Activated B cell treated with CpG ODN at 0.5 μM for 24 hours (primary cell): ENCODE measurements around the gene FLCN. TPM values are rescaled to one million over a fixed set of nuclear protein-coding genes. Genes with fewer than 3 reads are reported as not detected.

Experiments
- ATAC-seq: fragments of 200-7000 bp; cut with Tn5 transposase; one replicate; pipeline ENCODE4 v1.10.0; 2021; ENCODE audit warnings: low read depth, mild to moderate bottlenecking, moderate library complexity
- CTCF ChIA-PET: fragments of 350-600 bp; sonication (Branson Sonifier 250); formaldehyde crosslinking; loops from one replicate; lab custom pipeline; 2021; ENCODE audit warnings: antibody characterized with exemption; lab: Charles Lee
- POLR2A ChIA-PET: fragments of 350-600 bp; sonication (Branson Sonifier 250); formaldehyde crosslinking; loops from one replicate; lab custom pipeline; 2021; ENCODE audit warnings: antibody characterized with exemption; lab: Charles Lee
- DNase-seq: peaks from one replicate; pipeline ENCODE4 v3.0.0; 2022
- H3K27ac Mint-ChIP-seq: one replicate; pipeline ENCODE4 v1.8.0; 2020; ENCODE audit warnings: mixed read lengths
- H3K27me3 Mint-ChIP-seq: one replicate; pipeline ENCODE4 v1.8.0; 2021; ENCODE audit warnings: mixed read lengths
- H3K36me3 Mint-ChIP-seq: one replicate; pipeline ENCODE4 v1.8.0; 2021; ENCODE audit warnings: low read depth, mixed read lengths
- H3K4me1 Mint-ChIP-seq: one replicate; pipeline ENCODE4 v1.8.0; 2021; ENCODE audit warnings: mixed read lengths
- H3K4me3 Mint-ChIP-seq: one replicate; pipeline ENCODE4 v1.8.0; 2020; ENCODE audit warnings: mild to moderate bottlenecking, mixed read lengths
- H3K9me3 Mint-ChIP-seq: one replicate; pipeline ENCODE4 v1.8.0; 2020; ENCODE audit warnings: mixed read lengths
- CTCF ChIP-seq: fragments of 200-600 bp; IDR thresholded peaks from one replicate; pipeline ENCODE4 v1.8.0; 2022; ENCODE audit warnings: antibody characterized with exemption, mild to moderate bottlenecking
- intact Hi-C: fragments of 100-400 bp; cut with micrococcal nuclease; formaldehyde crosslinking; loops from one replicate; pipeline ENCODE4 v1.15.1; 2024
- total RNA-seq: library from RNA; stranded (reverse); gene quantifications from 2 replicates; pipeline ENCODE4 v1.2.3, GENCODE V29; 2022

The FLCN gene
- total RNA-seq, 1 donor from 2014 or later: 62.3 TPM

DNA sequence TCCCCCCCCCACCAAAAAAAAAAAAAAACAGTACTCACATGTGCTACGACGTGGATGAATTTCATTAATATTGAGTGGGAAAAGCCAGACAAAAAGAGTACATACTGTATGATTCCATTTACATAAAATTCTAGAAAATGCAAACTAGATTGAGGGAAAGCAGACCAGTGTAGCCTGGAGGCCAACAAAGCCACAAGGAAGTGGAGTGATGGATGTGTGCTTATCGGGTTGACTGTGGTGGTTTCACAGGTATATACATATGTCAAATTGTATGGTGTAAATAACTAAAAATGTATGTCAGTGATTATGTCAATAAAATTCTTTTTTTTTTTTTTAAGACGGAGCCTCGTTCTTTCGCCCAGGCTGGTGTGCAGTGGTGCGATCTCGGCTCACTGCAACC lies 29.0 kb downstream of the FLCN start:
- DNase-seq: no peak
- ChIA-PET POLR2A (interaction anchor here (0.7 kb wide), 1 partner anchor 237 kb away, joined by 5 read pairs; no protein-coding TSS in a partner anchor), CTCF (no interaction called here)
- Mint-ChIP-seq H3K9me3 (no peaks in the 10 kb centered on the region), H3K27me3 (no peaks in the 10 kb centered on the region), H3K27ac (no peak overlapping the region), H3K4me1 (peaks cover 23% of the 10 kb centered on the region), H3K36me3 (peaks cover 8% of the 10 kb centered on the region), H3K4me3 (no peak overlapping the region)
- no peak for TF ChIP-seq CTCF
- intact Hi-C loops: no loop called here
- ATAC-seq: no peak

DNA sequence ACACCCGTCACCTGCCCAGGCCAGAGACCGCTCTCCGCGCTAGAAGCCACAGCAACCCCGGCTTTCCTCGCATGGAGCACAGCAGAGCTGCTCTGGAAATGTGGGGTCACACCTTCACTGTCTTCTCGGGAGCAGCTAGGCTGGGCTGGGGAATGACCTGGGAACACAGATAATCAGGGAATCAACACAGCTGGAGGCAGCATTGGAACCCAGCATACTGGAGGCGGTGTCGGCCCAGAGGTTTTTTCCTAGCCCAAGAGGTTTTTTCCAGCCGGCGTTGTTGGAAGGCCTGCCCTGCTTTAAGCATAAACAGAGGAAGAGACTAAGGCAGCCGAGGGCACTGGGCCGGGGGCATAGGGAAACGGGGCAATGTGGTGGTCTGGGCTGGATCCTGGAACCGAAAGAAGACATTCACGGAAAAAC lies 30.0 kb downstream of the FLCN start:
- POLR2A ChIA-PET: interaction anchor here (0.6 to 1.3 kb wide), 2 partner anchors 99 to 161 kb away, joined by 3 read pairs; no protein-coding TSS in a partner anchor
- DNase-seq: no peak
- CTCF ChIA-PET: no interaction called here
- TF ChIP-seq CTCF: no peak
- Mint-ChIP-seq H3K27me3 (no peaks in the 10 kb centered on the region), H3K36me3 (peaks cover 9% of the 10 kb centered on the region), H3K4me1 (peaks cover 23% of the 10 kb centered on the region), H3K4me3 (peak overlapping the region; percentile 56), H3K27ac (peak overlapping the region; percentile 35), H3K9me3 (no peaks in the 10 kb centered on the region)
- ATAC-seq: no peak
- intact Hi-C loops: loop anchor here (1.0 kb wide), 3 partner anchors 30 to 205 kb away; partner anchors contain the start of genes COPS3 and FLCN

- ATAC-seq: peak; percentile 81
- Mint-ChIP-seq H3K9me3 (no peaks in the 10 kb centered on the region), H3K27ac (peak within 1 kb of the TSS; percentile 83), H3K27me3 (no peaks in the 10 kb centered on the region), H3K36me3 (peaks cover 9% of the 10 kb centered on the region), H3K4me3 (peak within 1 kb of the TSS; percentile 87), H3K4me1 (peaks cover 23% of the 10 kb centered on the region)
- no peak for TF ChIP-seq CTCF
- ChIA-PET POLR2A (interaction anchor here (0.6 to 1.3 kb wide), 2 partner anchors 100 to 160 kb away, joined by 3 read pairs; no protein-coding TSS in a partner anchor), CTCF (no interaction called here)
- DNase-seq: peak; percentile 84
- intact Hi-C loops: loop anchor here (1.0 kb wide), 3 partner anchors 31 to 204 kb away; partner anchors contain the start of genes COPS3 and FLCN
These were observed 30.6 kb downstream of the FLCN start, which contains the start of gene PLD6 for GRCh38 chr17:17206124-17206912. Gene PLD6, minus strand, starts transcription at chr17:17206333. Its CDS starts 47 bp downstream, at chr17:17206286.

DNA sequence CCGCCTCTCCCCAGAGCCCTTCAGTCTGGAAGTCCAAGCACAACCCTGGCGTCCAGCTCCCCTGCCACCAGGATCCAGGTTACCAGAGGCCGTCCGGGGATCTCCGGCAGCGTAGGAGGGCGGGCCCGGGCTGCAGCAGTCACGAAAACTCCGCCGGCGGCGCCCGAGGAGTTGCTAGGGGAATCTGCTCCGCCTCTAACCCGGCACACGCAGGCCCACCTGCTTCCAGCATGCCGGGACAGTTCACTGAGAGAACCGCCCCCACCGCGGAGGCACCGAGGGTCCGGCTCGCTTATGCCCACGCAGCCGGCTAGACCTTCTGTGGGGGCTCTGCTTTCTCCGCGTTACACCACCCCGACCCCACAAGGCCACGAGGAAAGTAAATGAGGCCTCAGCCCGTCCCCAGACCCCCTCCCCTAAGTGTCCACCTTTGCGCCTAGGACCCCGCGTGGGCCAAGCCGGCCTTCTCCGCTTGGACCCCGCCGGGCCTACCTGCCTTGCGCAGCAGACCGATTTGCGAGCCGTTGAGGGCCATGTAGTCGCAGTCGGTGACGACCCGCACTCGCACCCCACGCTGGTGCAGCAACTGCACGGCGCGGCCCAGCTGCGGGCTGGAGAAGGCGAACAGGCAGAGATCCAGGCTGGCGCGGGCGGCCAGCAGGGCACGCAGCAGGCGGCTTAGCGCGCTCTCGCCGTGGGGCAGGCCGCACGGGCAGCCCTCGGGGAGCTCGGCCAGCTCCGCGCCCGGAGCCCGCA lies 31.4 kb downstream of the FLCN start:
- H3K36me3 Mint-ChIP-seq: peaks cover 11% of the 10 kb centered on the region
- H3K27ac Mint-ChIP-seq: peak overlapping the region; percentile 83
- peaks cover 23% of the 10 kb centered on the region for H3K4me1 Mint-ChIP-seq
- peak overlapping the region; percentile 87 for H3K4me3 Mint-ChIP-seq
- no peaks in the 10 kb centered on the region for H3K27me3 Mint-ChIP-seq
- ChIA-PET POLR2A (interaction anchor here (1.3 kb wide), 1 partner anchor 13 kb away, joined by 4 read pairs; no protein-coding TSS in a partner anchor), CTCF (no interaction called here)
- DNase-seq (peak; percentile 42), ATAC-seq (peak; percentile 38)
- intact Hi-C loops: loop anchor here (1.0 kb wide), 3 partner anchors 32 to 203 kb away; partner anchors contain the start of genes COPS3 and FLCN
- TF ChIP-seq CTCF: no peak
- no peaks in the 10 kb centered on the region for H3K9me3 Mint-ChIP-seq
